Immature natural killer cell (primary cell): ENCODE data around the gene MAEL. TPM values are rescaled to one million over a fixed set of nuclear protein-coding genes. Genes with fewer than 3 reads are reported as not detected.
A peak's percentile ranks its signal among the peaks of the same experiment; 100 is the strongest.

ENCODE experiments used
- DNase-seq, 3 donors: peaks; one replicate each; pipeline ENCODE4 v3.0.0; 2022; ENCODE audit warnings: mixed read lengths in 1 of 3
- H3K27ac Mint-ChIP-seq, 6 donors: one replicate each; pipeline ENCODE4 v1.8.0; 2020; ENCODE audit warnings: mixed read lengths in 6 of 6, mild to moderate bottlenecking in 5 of 6, inconsistent platforms in 4 of 6, moderate library complexity in 3 of 6
- H3K27me3 Mint-ChIP-seq, 3 donors: one replicate each; pipeline ENCODE4 v1.8.0; 2020 to 2021; ENCODE audit warnings: low read depth in 3 of 3, mild to moderate bottlenecking in 3 of 3, mixed read lengths in 3 of 3, moderate library complexity in 3 of 3, inconsistent platforms in 1 of 3
- H3K36me3 Mint-ChIP-seq, 3 donors: one replicate each; pipeline ENCODE4 v1.8.0; 2020; ENCODE audit warnings: mixed read lengths in 3 of 3, inconsistent platforms in 2 of 3, mild to moderate bottlenecking in 2 of 3
- H3K4me1 Mint-ChIP-seq, 2 donors: one replicate each; pipeline ENCODE4 v1.8.0; 2020; ENCODE audit warnings: inconsistent platforms in 2 of 2, mild to moderate bottlenecking in 2 of 2, mixed read lengths in 2 of 2, moderate library complexity in 1 of 2
- H3K4me3 Mint-ChIP-seq, 5 donors: one replicate each; pipeline ENCODE4 v1.8.0; 2020; ENCODE audit warnings: mild to moderate bottlenecking in 5 of 5, mixed read lengths in 5 of 5, inconsistent platforms in 3 of 5, moderate library complexity in 3 of 5
- H3K9me3 Mint-ChIP-seq, 6 donors: one replicate each; pipeline ENCODE4 v1.8.0; 2020; ENCODE audit warnings: mild to moderate bottlenecking in 6 of 6, mixed read lengths in 6 of 6, inconsistent platforms in 4 of 6, moderate library complexity in 3 of 6
- polyA plus RNA-seq, 3 donors: library from polyadenylated mRNA; unstranded; fragments of 300-500 nt; fragmentation: Illumina TruSeq; gene quantifications; one replicate each; pipeline ENCODE4 v1.2.3, GENCODE V29; 2021

Gene MAEL
- polyA plus RNA-seq, result not detected

GRCh38 chr1:166988974-166989515, at the start of gene MAEL:
TSS of gene MAEL (plus strand) at chr1:166989280. CDS start at chr1:166989353, 73 bp downstream.
- no peaks in the 10 kb centered on the region for H3K36me3 Mint-ChIP-seq
- DNase-seq, result no peak
- peaks cover 0 to 10% (median 2%) of the 10 kb centered on the region in 3 donors for H3K27me3 Mint-ChIP-seq
- H3K4me3 Mint-ChIP-seq, result no peak within 1 kb of the TSS
- no peak within 1 kb of the TSS for H3K27ac Mint-ChIP-seq
- no peaks in the 10 kb centered on the region for H3K9me3 Mint-ChIP-seq
- H3K4me1 Mint-ChIP-seq, result no peaks in the 10 kb centered on the region

GRCh38 chr1:166939741-166940375, 49.2 kb upstream of the MAEL start:
- peaks cover 0 to 7% (median 4%) of the 10 kb centered on the region in 3 donors for H3K27me3 Mint-ChIP-seq
- no peaks in the 10 kb centered on the region for H3K9me3 Mint-ChIP-seq

GRCh38 chr1:166944186-166944967, 44.7 kb upstream of the MAEL start:
- no peak for DNase-seq
- no peak overlapping the region for H3K27ac Mint-ChIP-seq
- peaks cover 2 to 12% (median 5%) of the 10 kb centered on the region in 3 donors for H3K27me3 Mint-ChIP-seq
- peaks cover 11 to 26% of the 10 kb centered on the region in 2 donors for H3K4me1 Mint-ChIP-seq
- H3K36me3 Mint-ChIP-seq, result no peaks in the 10 kb centered on the region
- no peaks in the 10 kb centered on the region for H3K9me3 Mint-ChIP-seq
- H3K4me3 Mint-ChIP-seq, result no peak overlapping the region

More at GRCh38 chr1:166939741-166940375, 49.2 kb upstream of the MAEL start:
- H3K27ac Mint-ChIP-seq, result no peak overlapping the region
- no peaks in the 10 kb centered on the region for H3K36me3 Mint-ChIP-seq
- H3K4me3 Mint-ChIP-seq, result no peak overlapping the region
- DNase-seq, result no peak
- peaks cover 0 to 6% of the 10 kb centered on the region in 2 donors for H3K4me1 Mint-ChIP-seq

GRCh38 chr1:166947398-166948043, 41.6 kb upstream of the MAEL start:
- Mint-ChIP-seq H3K27me3 (peaks cover 2 to 13% (median 13%) of the 10 kb centered on the region in 3 donors), H3K9me3 (no peaks in the 10 kb centered on the region), H3K4me1 (peaks cover 11 to 26% of the 10 kb centered on the region in 2 donors), H3K36me3 (no peaks in the 10 kb centered on the region), H3K4me3 (peak overlapping the region; percentile 51 to 82 (median 71)), H3K27ac (peak overlapping the region in 3 of 6 donors; percentile 27 to 64 (median 55))
- DNase-seq, result peak; percentile 69 to 72 (median 72)

- DNase-seq, result no peak
- no peaks in the 10 kb centered on the region for H3K9me3 Mint-ChIP-seq
- peaks cover 0 to 5% (median 0%) of the 10 kb centered on the region in 3 donors for H3K36me3 Mint-ChIP-seq
- H3K27me3 Mint-ChIP-seq, result peaks cover 2 to 13% (median 12%) of the 10 kb centered on the region in 3 donors
- H3K4me3 Mint-ChIP-seq, result no peak overlapping the region
- H3K27ac Mint-ChIP-seq, result no peak overlapping the region
- peaks cover 11 to 26% of the 10 kb centered on the region in 2 donors for H3K4me1 Mint-ChIP-seq
These were observed 40.2 kb upstream of the MAEL start for GRCh38 chr1:166948856-166949350.

GRCh38 chr1:166950156-166950555, 38.9 kb upstream of the MAEL start:
- H3K4me1 Mint-ChIP-seq, result peaks cover 11 to 19% of the 10 kb centered on the region in 2 donors
- no peak overlapping the region for H3K4me3 Mint-ChIP-seq
- peaks cover 2 to 16% (median 10%) of the 10 kb centered on the region in 3 donors for H3K27me3 Mint-ChIP-seq
- peak overlapping the region in 1 of 6 donors; percentile 26 for H3K27ac Mint-ChIP-seq
- no peak for DNase-seq
- peaks cover 0 to 5% (median 0%) of the 10 kb centered on the region in 3 donors for H3K36me3 Mint-ChIP-seq
- no peaks in the 10 kb centered on the region for H3K9me3 Mint-ChIP-seq

GRCh38 chr1:166951050-166951449, 38.0 kb upstream of the MAEL start:
- Mint-ChIP-seq H3K27ac (peak overlapping the region in 1 of 6 donors; percentile 42), H3K4me3 (no peak overlapping the region), H3K4me1 (peaks cover 11 to 19% of the 10 kb centered on the region in 2 donors), H3K9me3 (no peaks in the 10 kb centered on the region), H3K27me3 (peaks cover 0 to 16% (median 10%) of the 10 kb centered on the region in 3 donors), H3K36me3 (peaks cover 0 to 5% (median 0%) of the 10 kb centered on the region in 3 donors)
- DNase-seq, result no peak

GRCh38 chr1:166952002-166952746, 36.9 kb upstream of the MAEL start:
- Mint-ChIP-seq H3K27me3 (peaks cover 2 to 11% (median 10%) of the 10 kb centered on the region in 3 donors), H3K36me3 (peaks cover 0 to 5% (median 0%) of the 10 kb centered on the region in 3 donors), H3K27ac (no peak overlapping the region), H3K9me3 (no peaks in the 10 kb centered on the region), H3K4me3 (no peak overlapping the region), H3K4me1 (peaks cover 9 to 13% of the 10 kb centered on the region in 2 donors)
- DNase-seq, result no peak

- DNase-seq, result no peak
- Mint-ChIP-seq H3K9me3 (no peaks in the 10 kb centered on the region), H3K4me3 (no peak overlapping the region), H3K36me3 (peaks cover 0 to 5% (median 3%) of the 10 kb centered on the region in 3 donors), H3K4me1 (no peaks in the 10 kb centered on the region), H3K27me3 (peaks cover 2 to 11% (median 2%) of the 10 kb centered on the region in 3 donors), H3K27ac (no peak overlapping the region)
These were observed 35.6 kb upstream of the MAEL start for GRCh38 chr1:166953491-166953890.

GRCh38 chr1:166956057-166956850, 32.8 kb upstream of the MAEL start:
- H3K36me3 Mint-ChIP-seq, result peaks cover 0 to 6% (median 5%) of the 10 kb centered on the region in 3 donors
- H3K9me3 Mint-ChIP-seq, result no peaks in the 10 kb centered on the region
- peaks cover 2 to 7% (median 4%) of the 10 kb centered on the region in 3 donors for H3K27me3 Mint-ChIP-seq
- DNase-seq, result no peak
- H3K4me1 Mint-ChIP-seq, result no peaks in the 10 kb centered on the region
- H3K27ac Mint-ChIP-seq, result no peak overlapping the region
- no peak overlapping the region for H3K4me3 Mint-ChIP-seq

GRCh38 chr1:166956872-166957271, 32.2 kb upstream of the MAEL start:
- peaks cover 0 to 6% (median 5%) of the 10 kb centered on the region in 3 donors for H3K36me3 Mint-ChIP-seq
- H3K27me3 Mint-ChIP-seq, result peaks cover under 1 to 5% (median 4%) of the 10 kb centered on the region in 3 donors
- H3K4me1 Mint-ChIP-seq, result no peaks in the 10 kb centered on the region
- no peak overlapping the region for H3K27ac Mint-ChIP-seq
- no peaks in the 10 kb centered on the region for H3K9me3 Mint-ChIP-seq
- no peak for DNase-seq
- H3K4me3 Mint-ChIP-seq, result no peak overlapping the region

- Mint-ChIP-seq H3K36me3 (peaks cover 0 to 6% (median 0%) of the 10 kb centered on the region in 3 donors), H3K4me3 (no peak overlapping the region), H3K9me3 (no peaks in the 10 kb centered on the region), H3K27ac (no peak overlapping the region), H3K27me3 (peaks cover 0 to 4% (median 2%) of the 10 kb centered on the region in 3 donors), H3K4me1 (no peaks in the 10 kb centered on the region)
- no peak for DNase-seq
These were observed 28.1 kb upstream of the MAEL start for GRCh38 chr1:166960858-166961474.
